ENCODE measurements around the gene NHSL1. TPM values are rescaled to one million over a fixed set of nuclear protein-coding genes. Genes with fewer than 3 reads are reported as not detected.
A peak's percentile ranks its signal among the peaks of the same experiment; 100 is the strongest.
"Not testable (repeated sequence)": the region's sequence is repeated elsewhere in the genome, so short reads cannot be mapped to it uniquely, and the experiment has no call there.

Gene NHSL1
- total RNA-seq, 1 donor from 2014 or later, result 59.8 TPM

DNA sequence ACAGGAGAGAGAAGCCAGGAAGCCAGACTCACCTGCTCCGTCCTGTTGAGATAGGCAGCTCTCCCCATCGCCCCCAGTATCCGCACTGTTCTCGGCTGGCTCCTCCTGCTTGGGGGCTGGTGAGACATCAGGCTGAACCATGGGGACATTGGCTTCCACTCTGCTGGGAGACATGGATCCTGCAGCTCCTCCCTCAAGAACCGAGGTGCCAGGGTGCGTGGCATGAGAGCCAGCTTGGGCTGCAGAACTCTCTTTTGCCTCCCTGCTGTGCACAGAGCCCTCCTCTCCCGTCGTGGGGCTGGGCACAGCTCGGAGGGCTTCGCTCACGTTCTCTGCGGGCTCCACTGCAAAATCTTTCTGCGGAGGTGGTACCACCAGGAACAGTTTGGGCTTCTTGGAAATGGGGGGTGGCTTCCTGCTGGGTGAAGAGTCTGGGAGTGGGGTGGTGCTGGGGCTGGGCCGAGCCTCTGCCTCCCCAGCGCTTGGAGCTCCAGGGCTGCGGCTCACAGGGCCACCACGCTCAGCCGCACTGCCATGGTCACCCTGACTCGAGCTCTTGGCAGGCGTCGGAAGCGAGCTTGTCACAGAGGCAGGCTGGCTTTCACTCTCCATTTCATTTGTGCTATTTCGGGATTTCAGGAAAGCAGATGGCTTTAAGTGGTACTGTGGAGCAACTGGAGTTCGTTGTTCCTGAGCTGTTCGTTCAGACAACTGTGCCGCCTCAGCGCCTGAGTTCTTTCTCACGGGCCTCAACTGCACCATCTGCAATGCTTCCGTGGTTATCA, 68.7 kb downstream of the NHSL1 start:
- DNase-seq (ENCODE audit: low spot score), result no peak
- ATAC-seq, result peak; percentile 6

DNA sequence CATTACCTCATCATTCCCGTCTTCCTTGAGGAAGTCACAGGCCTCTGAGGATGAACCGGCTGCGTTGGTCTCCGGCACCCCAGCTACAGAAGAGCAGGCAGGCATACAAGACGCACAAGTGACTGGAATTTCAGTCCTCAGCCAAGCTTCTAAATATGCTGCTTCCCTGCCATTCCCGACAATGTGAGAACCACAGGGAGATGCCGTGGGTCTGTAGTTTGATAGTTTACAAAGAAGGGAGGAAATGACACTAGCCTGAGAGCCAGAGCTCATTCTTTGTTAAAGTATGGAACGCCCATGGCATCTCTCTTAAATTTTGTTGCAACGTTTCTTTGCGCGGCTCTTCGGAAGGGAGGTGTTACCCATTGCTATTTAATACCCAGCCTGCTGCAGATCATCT, 69.5 kb downstream of the NHSL1 start:
- ATAC-seq, result peak; percentile 1
- no peak for DNase-seq (ENCODE audit: low spot score)

DNA sequence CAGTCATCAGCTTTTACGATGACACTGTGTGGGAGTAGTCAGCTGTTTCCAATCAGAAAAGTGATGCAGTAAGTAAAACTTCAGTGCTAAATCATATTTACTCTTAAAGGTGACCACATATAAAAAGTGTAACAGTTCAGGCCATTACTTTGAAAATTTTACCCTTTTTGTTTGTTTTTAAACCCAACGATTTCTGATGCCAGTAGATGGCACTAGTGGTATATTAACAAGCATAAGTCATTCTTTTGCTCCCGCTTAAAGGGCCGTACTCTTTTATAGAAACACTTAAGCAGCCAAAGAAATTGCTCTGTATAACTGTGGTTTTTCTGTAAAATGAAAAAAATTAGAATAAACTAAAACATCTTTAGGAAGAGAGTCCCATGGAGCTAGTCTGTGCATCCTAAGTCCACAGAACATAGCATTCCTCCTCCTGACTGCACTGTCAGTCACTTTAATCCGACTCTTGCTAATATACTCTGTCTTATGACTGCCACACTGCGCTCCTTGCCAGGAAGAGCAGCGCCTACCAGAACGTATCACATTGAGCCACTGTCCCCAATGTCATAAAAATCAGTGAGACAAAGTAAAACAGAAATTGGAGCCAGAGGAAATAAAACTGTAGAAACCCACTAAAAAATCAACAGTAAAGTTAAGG, 70.2 kb downstream of the NHSL1 start:
- DNase-seq (ENCODE audit: low spot score) (no peak), ATAC-seq (peak; percentile 64)

- no peak for DNase-seq (ENCODE audit: low spot score)
Observed at GRCh38 chr6:138427701-138428100, 71.6 kb downstream of the NHSL1 start.

GRCh38 chr6:138426500-138427123, 72.7 kb downstream of the NHSL1 start:
- no peak for ATAC-seq
- no peak for DNase-seq (ENCODE audit: low spot score)

More at GRCh38 chr6:138427701-138428100, 71.6 kb downstream of the NHSL1 start:
- no peak for ATAC-seq

DNA sequence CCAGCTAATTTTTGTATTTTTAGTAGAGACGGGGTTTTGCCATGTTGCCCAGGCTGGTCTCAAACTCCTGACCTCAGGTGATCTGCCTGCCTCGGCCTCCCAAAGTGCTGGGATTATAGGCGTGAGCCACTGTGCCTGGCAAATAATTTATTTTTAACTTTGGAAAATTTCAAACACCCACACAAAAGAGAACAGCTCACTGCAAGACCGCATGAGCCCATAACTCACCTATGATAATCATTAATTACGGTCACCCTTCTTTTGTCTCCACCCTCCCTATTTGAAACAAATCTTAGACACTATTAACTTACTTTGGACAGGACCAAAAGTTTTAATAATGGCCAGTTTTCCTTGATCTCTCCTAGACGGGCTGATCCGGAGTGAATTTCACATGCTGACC, 74.0 kb downstream of the NHSL1 start:
- DNase-seq (ENCODE audit: low spot score); ATAC-seq: not testable (repeated sequence)

DNA sequence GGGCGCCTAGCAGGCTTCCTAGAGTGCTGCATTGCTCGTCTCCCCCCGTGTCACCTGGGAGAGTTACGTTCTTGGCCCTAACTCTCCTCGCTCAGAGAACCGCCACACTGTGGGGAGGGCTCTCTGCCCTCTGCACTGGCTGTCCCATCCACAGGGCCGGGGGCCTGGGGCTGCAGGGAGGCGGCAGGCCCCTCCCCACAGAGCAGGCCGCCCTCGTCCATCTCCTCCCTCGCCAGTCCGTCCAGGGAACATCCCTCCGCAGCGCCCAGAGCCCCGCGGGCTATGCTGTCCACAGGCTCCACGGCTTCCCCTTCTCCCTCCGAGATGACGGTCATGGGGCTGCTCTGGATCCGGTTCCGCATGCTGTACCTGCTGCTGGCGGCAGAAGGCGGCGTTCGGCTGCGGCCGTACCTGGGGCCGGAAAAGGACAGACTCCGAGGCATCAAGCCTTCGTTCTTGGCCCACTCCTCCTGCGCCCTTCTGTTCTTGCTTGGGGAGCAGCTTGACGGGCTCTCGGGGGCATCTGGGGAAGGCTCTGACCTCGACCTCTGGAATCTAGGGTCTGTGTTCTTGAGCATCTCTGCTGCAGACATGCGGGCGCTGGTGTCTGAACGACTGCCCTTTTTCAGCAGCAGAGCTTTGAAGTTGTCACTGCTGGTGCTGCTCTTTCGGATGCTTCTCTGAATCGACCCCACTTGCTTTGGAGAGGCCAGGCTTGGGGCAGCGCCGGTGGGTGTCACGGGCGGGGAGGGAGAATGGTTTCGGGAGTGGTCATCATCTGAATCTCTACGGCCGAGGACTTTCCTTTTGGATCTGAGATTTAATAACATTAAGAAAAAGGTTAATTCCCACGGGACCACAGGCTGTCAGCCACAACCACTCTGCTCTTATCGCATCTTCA, 75.0 kb downstream of the NHSL1 start:
- DNase-seq (ENCODE audit: low spot score), result no peak
- peak; percentile 1 for ATAC-seq

DNA sequence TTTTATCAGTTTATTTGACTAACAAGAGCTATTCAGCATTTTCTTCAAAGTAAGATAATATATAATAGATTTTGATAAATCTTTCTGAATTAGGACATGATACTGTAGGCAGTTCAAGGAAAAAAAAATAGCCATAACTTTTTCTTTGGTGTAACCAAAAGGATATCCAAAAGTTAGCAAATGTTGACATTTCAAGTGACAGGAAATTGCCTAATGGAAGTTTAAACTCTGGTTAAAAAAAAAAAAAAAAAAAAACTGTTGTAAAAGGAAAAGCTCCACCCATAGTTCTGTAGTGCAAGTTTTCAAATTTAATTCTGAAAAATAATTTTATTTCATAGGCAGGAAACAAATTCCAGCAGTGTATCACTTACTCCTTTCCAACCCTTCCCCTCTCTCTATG, 76.4 kb downstream of the NHSL1 start:
- ATAC-seq (peak; percentile 14), DNase-seq (ENCODE audit: low spot score) (no peak)

GRCh38 chr6:138421608-138422007, 77.7 kb downstream of the NHSL1 start:
- ATAC-seq (peak; percentile 56), DNase-seq (ENCODE audit: low spot score) (peak; percentile 63)

GRCh38 chr6:138421089-138421488, 78.2 kb downstream of the NHSL1 start:
- no peak for ATAC-seq
- no peak for DNase-seq (ENCODE audit: low spot score)

GRCh38 chr6:138420356-138420755, 78.9 kb downstream of the NHSL1 start:
- ATAC-seq (peak; percentile 6), DNase-seq (ENCODE audit: low spot score) (no peak)

DNA sequence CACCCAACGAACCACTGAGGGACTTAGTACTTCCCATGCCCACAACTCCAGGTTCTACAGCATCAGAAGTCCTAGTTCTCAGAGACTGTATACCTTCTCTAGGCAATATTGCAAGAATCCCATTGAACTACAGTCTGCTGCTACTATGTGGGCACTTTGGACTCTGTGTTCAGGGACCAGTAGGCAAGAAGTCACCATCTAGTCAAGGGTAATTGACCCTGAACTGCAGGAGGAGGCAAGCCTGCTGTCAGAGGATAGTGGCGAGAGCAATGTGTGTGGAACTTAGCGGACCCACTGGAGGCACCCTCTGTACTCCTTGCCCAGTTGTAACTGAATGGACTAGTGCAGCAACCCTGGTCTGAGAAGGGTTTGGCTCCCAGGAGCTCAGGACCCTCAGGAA, 79.5 kb downstream of the NHSL1 start:
- DNase-seq (ENCODE audit: low spot score), result peak; percentile 65
- ATAC-seq, result peak; percentile 73

- ATAC-seq, result no peak
- no peak for DNase-seq (ENCODE audit: low spot score)
Observed at GRCh38 chr6:138418118-138418742, 81.1 kb downstream of the NHSL1 start.

DNA sequence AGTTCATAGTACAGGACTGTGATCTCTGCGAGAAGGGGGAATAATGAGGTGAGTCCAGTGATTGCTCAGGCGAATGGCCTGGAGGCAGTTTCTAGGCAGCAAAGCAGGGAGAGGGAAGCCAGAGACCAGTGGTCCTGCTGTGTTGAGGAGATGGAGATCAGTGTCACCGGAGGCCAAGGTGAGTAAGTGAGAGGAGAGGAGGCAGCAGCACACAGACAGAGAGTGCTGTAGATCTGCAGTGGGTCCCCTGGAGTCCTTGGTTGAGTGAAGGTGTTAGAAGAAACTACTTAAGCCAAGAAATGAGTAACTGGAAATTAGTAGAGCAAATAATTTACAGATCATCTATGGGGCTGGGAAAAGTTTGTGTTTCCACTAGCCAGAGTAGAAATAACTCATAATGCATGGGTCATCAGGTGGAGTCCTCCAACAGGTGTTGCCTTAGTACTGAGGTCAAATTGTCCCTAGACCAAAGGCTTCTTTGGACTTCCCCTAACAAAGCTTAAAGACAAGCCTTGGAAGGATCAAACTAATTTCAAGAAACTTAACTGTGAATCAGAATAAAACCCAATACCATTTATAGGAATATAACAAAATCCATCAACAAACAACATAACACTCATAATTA, 81.7 kb downstream of the NHSL1 start:
- no peak for DNase-seq (ENCODE audit: low spot score)
- ATAC-seq, result no peak

GRCh38 chr6:138416206-138416605, 83.1 kb downstream of the NHSL1 start:
- ATAC-seq, result no peak
- DNase-seq (ENCODE audit: low spot score), result no peak

DNA sequence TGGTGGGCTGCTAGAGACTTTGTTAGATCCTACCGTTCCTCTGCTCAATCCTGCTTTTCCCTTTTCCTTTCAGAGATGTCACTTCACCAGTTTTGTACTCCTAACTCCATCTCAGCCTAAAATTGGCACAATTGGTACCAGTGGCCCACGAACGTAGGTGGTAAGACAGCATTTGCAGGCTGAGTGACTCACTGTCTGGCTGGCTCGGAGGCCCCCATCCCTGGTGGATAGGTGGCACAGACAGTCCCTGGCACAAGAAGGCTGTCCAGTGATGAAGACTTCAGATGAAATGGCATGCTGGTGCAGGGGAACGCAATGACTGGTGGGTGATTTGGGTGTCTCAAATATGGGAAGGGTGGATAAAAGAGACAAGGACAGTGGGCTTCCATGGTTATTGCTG, 84.2 kb downstream of the NHSL1 start:
- ATAC-seq (no peak), DNase-seq (ENCODE audit: low spot score) (no peak)

GRCh38 chr6:138410972-138411880, 88.1 kb downstream of the NHSL1 start:
- ATAC-seq, result no peak
- no peak for DNase-seq (ENCODE audit: low spot score)

DNA sequence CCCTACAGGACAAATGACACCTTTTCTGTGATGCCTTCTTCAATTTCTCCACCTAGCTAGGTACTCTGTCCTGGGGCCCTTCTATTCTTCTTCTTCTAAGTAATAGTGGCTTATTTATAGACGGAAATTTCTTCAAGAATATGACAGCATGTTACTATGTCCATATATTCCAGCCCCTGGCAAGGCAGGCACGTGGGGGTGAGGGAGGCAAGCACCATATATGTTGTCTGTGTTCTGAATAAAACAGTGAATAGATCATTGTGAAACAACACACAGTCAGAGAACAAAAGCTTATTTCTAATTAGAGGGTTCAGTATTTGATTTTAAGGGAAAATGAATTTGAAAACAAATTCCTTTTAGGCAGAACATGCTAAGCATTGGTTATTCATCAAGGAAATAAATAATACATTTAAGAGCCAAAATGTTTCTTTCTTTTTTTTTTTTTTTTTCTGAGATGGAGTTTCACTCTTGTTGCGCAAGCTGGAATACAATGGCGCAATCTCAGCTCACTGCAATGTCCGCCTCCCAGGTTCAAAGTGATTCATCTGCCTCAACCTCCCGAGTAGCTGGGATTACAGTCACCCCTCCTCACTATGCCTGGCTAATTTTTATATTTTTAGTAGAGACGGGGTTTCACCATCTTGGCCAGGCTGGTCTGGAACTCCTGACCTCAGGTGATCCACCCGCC, 89.1 kb downstream of the NHSL1 start:
- peak; percentile 25 for ATAC-seq
- DNase-seq (ENCODE audit: low spot score), result peak; percentile 73
